Activated CD8-positive, alpha-beta T cell treated with anti-CD3 and anti-CD28 coated beads for 36 hours (primary cell): ENCODE results near the gene HID1. TPM values are rescaled to one million over a fixed set of nuclear protein-coding genes. Genes with fewer than 3 reads are reported as not detected.

Experiments used
- ATAC-seq: fragments of 200-7000 bp; cut with Tn5 transposase; one replicate; pipeline ENCODE4 v1.10.0; 2021; ENCODE audit warnings: mild to moderate bottlenecking, moderate library complexity
- CTCF ChIA-PET: fragments of 350-600 bp; sonication (Branson Sonifier 250); formaldehyde crosslinking; loops from one replicate; lab custom pipeline; 2021; ENCODE audit warnings: antibody characterized with exemption; lab: Charles Lee
- POLR2A ChIA-PET: fragments of 350-600 bp; sonication (Branson Sonifier 250); formaldehyde crosslinking; loops from one replicate; lab custom pipeline; 2021; ENCODE audit warnings: antibody characterized with exemption; lab: Charles Lee
- DNase-seq: peaks from one replicate; pipeline ENCODE4 v3.0.0-alpha.2; 2020
- H3K27ac Mint-ChIP-seq: one replicate; pipeline ENCODE4 v1.8.0; 2021; ENCODE audit warnings: mild to moderate bottlenecking, mixed read lengths
- H3K27me3 Mint-ChIP-seq: one replicate; pipeline ENCODE4 v1.8.0; 2021; ENCODE audit warnings: mixed read lengths
- H3K36me3 Mint-ChIP-seq: one replicate; pipeline ENCODE4 v1.8.0; 2021; ENCODE audit warnings: low read depth, mixed read lengths
- H3K4me1 Mint-ChIP-seq: one replicate; pipeline ENCODE4 v1.8.0; 2021; ENCODE audit warnings: low read depth, mixed read lengths
- H3K4me3 Mint-ChIP-seq: one replicate; pipeline ENCODE4 v1.8.0; 2021; ENCODE audit warnings: mild to moderate bottlenecking, moderate library complexity, mixed read lengths
- H3K9me3 Mint-ChIP-seq: one replicate; pipeline ENCODE4 v1.8.0; 2021; ENCODE audit warnings: mixed read lengths
- CTCF ChIP-seq: fragments of 200-600 bp; IDR thresholded peaks from one replicate; pipeline ENCODE4 v1.8.0; 2022; ENCODE audit warnings: antibody characterized with exemption, mild to moderate bottlenecking
- intact Hi-C: fragments of 100-400 bp; cut with micrococcal nuclease; formaldehyde crosslinking; loops from one replicate; pipeline ENCODE4 v1.10.0; 2022
- total RNA-seq, 2 experiments: library from RNA; stranded (reverse); gene quantifications; one replicate each; pipeline ENCODE4 v1.2.3, GENCODE V29; 2021

Gene HID1
- total RNA-seq, 2 experiments from 2014 or later = 1.4 to 1.7 TPM

- no peak for TF ChIP-seq CTCF
- no peak for DNase-seq
- H3K4me1 Mint-ChIP-seq = no peaks in the 10 kb centered on the region
- H3K27ac Mint-ChIP-seq = no peak overlapping the region
- CTCF ChIA-PET = interaction anchor here (1.0 to 1.4 kb wide), 2 partner anchors 14 to 18 kb away, joined by 4 to 7 read pairs; no protein-coding TSS in a partner anchor
- no peaks in the 10 kb centered on the region for H3K36me3 Mint-ChIP-seq
- peaks cover 10% of the 10 kb centered on the region for H3K27me3 Mint-ChIP-seq
- H3K9me3 Mint-ChIP-seq = no peaks in the 10 kb centered on the region
- intact Hi-C loops = no loop called here
- POLR2A ChIA-PET = no interaction called here
- no peak overlapping the region for H3K4me3 Mint-ChIP-seq
- ATAC-seq = no peak
Measured at GRCh38 chr17:74943808-74944522, 28.6 kb downstream of the HID1 start.

GRCh38 chr17:74941128-74941725 is 31.3 kb downstream of the HID1 start:
- no peaks in the 10 kb centered on the region for H3K36me3 Mint-ChIP-seq
- TF ChIP-seq CTCF = no peak
- H3K27ac Mint-ChIP-seq = no peak overlapping the region
- ATAC-seq (no peak), DNase-seq (no peak)
- ChIA-PET POLR2A (no interaction called here), CTCF (no interaction called here)
- no peaks in the 10 kb centered on the region for H3K9me3 Mint-ChIP-seq
- peaks cover 33% of the 10 kb centered on the region for H3K27me3 Mint-ChIP-seq
- H3K4me3 Mint-ChIP-seq = no peak overlapping the region
- H3K4me1 Mint-ChIP-seq = no peaks in the 10 kb centered on the region
- intact Hi-C loops = no loop called here

GRCh38 chr17:74939534-74939933 is 33.0 kb downstream of the HID1 start:
- H3K27me3 Mint-ChIP-seq = peaks cover 44% of the 10 kb centered on the region
- H3K27ac Mint-ChIP-seq = no peak overlapping the region
- no peaks in the 10 kb centered on the region for H3K9me3 Mint-ChIP-seq
- DNase-seq (no peak), ATAC-seq (no peak)
- no peak overlapping the region for H3K4me3 Mint-ChIP-seq
- ChIA-PET POLR2A (no interaction called here), CTCF (interaction anchor here (1.0 to 3.5 kb wide), 2 partner anchors 16 to 22 kb away, joined by 6 to 18 read pairs; partner anchors contain the start of genes OTOP2 and USH1G)
- H3K4me1 Mint-ChIP-seq = no peaks in the 10 kb centered on the region
- no peak for TF ChIP-seq CTCF
- intact Hi-C loops = no loop called here
- H3K36me3 Mint-ChIP-seq = no peaks in the 10 kb centered on the region

- Mint-ChIP-seq H3K9me3 (no peaks in the 10 kb centered on the region), H3K4me1 (no peaks in the 10 kb centered on the region), H3K27ac (no peak overlapping the region), H3K27me3 (peaks cover 49% of the 10 kb centered on the region), H3K4me3 (no peak overlapping the region), H3K36me3 (no peaks in the 10 kb centered on the region)
- ATAC-seq (no peak), DNase-seq (no peak)
- POLR2A ChIA-PET = interaction anchor here (0.6 kb wide), 1 partner anchor 154 kb away, joined by 3 read pairs; no protein-coding TSS in a partner anchor
- CTCF ChIA-PET = interaction anchor here (1.0 to 3.5 kb wide), 3 partner anchors 15 to 23 kb away, joined by 4 to 18 read pairs (median 6); partner anchors contain the start of genes OTOP2 and USH1G
- intact Hi-C loops = no loop called here
- TF ChIP-seq CTCF = no peak
Measured at GRCh38 chr17:74938194-74938950, 34.2 kb downstream of the HID1 start.
